Astrocyte (in vitro differentiated cells and primary cell): ENCODE results near the gene HADHB.

Experiments
- CTCF ChIP-seq: IDR thresholded peaks from 2 replicates; pipeline ENCODE4 v1.5.1; 2011; ENCODE audit warnings: low read depth, mild to moderate bottlenecking, inconsistent platforms, low read length, moderate library complexity; ENCODE audit not compliant: insufficient read depth
- EZH2 ChIP-seq: IDR thresholded peaks from 2 replicates; pipeline ENCODE4 v1.6.1; 2012; ENCODE audit warnings: mild to moderate bottlenecking, low read length, inconsistent platforms; ENCODE audit not compliant: insufficient read depth

- TF ChIP-seq CTCF (no peak), EZH2 (no peak)
Measured at GRCh38 chr2:26316845-26317244, 72.1 kb downstream of the HADHB start.
